IMR-90 (cell line): ENCODE measurements around the gene GRM8. TPM values are rescaled to one million over a fixed set of nuclear protein-coding genes. Genes with fewer than 3 reads are reported as not detected.
"Not testable (repeated sequence)": the region's sequence is repeated elsewhere in the genome, so short reads cannot be mapped to it uniquely, and the experiment has no call there.

Experiments
- ATAC-seq: fragments of 200-7000 bp; cut with Tn5 transposase; 2 replicates; pipeline ENCODE4 v1.9.1; 2020; ENCODE audit warnings: low read depth, mild to moderate bottlenecking, moderate library complexity
- BruUV-seq: library from RNA; stranded (reverse); fragments of 400-500 nt; replicated peaks from 2 replicates; lab custom pipeline; 2021; lab: Mats Ljungman, UMichigan
- CTCF ChIA-PET: fragments of 300-600 bp; formaldehyde crosslinking; extraction: SDS; loops from one replicate; lab custom pipeline; 2021; ENCODE audit warnings: antibody characterized with exemption; lab: Yijun Ruan, JAX
- POLR2A ChIA-PET: fragments of 300-600 bp; sonication (Branson Sonifier 250); formaldehyde crosslinking; loops from one replicate; lab custom pipeline; 2022; ENCODE audit warnings: antibody characterized with exemption; ENCODE audit not compliant: unreplicated experiment; lab: Charles Lee
- DNase-seq: peaks from one replicate; pipeline ENCODE4 v3.0.0; 2013
- H2AFZ ChIP-seq: replicated peaks from 2 replicates; pipeline ENCODE3; 2013; ENCODE audit warnings: low read length, mild to moderate bottlenecking; ENCODE audit not compliant: poor library complexity
- H2AK5ac ChIP-seq: 2 replicates; pipeline ENCODE4 v1.6.1; 2013; ENCODE audit warnings: low read depth, low read length, inconsistent platforms
- H2AK9ac ChIP-seq: replicated peaks from 2 replicates; pipeline ENCODE3; 2013; ENCODE audit warnings: mild to moderate bottlenecking, low read depth, low read length, moderate library complexity; ENCODE audit not compliant: poor library complexity
- H2BK120ac ChIP-seq: 2 replicates; pipeline ENCODE4 v1.6.1; 2013; ENCODE audit warnings: low read depth, low read length, inconsistent platforms
- H2BK15ac ChIP-seq: 3 replicates; pipeline ENCODE4 v1.6.1; 2013; ENCODE audit warnings: low read depth, low read length, inconsistent platforms
- H2BK20ac ChIP-seq: 2 replicates; pipeline ENCODE4 v1.6.1; 2013; ENCODE audit warnings: low read depth, mild to moderate bottlenecking, inconsistent platforms, low read length, moderate library complexity
- H2BK5ac ChIP-seq: 2 replicates; pipeline ENCODE4 v1.6.1; 2013; ENCODE audit warnings: mild to moderate bottlenecking, low read depth, low read length, inconsistent platforms; ENCODE audit not compliant: poor library complexity, severe bottlenecking
- H3K14ac ChIP-seq: replicated peaks from 2 replicates; pipeline ENCODE4 v1.6.1; 2013; ENCODE audit warnings: low read depth, low read length, inconsistent platforms
- H3K18ac ChIP-seq: 2 replicates; pipeline ENCODE4 v1.6.1; 2013; ENCODE audit warnings: low read depth, low read length, control low read depth
- H3K23ac ChIP-seq: 2 replicates; pipeline ENCODE4 v1.6.1; 2013; ENCODE audit warnings: low read depth, low read length, inconsistent platforms
- H3K27ac ChIP-seq: 2 replicates; pipeline ENCODE4 v1.5.1; 2013; ENCODE audit warnings: mild to moderate bottlenecking, control low read depth, low read length; ENCODE audit not compliant: insufficient read depth
- H3K27me3 ChIP-seq: 2 replicates; pipeline ENCODE4 v1.6.1; 2013; ENCODE audit warnings: low read length; ENCODE audit not compliant: control insufficient read depth, insufficient read depth
- H3K36me3 ChIP-seq: 2 replicates; pipeline ENCODE4 v1.6.1; 2013; ENCODE audit warnings: low read length, mixed read lengths; ENCODE audit not compliant: control insufficient read depth, insufficient read depth
- H3K4ac ChIP-seq: 2 replicates; pipeline ENCODE4 v1.6.1; 2013; ENCODE audit warnings: low read depth, low read length, inconsistent platforms
- H3K4me1 ChIP-seq: 2 replicates; pipeline ENCODE4 v1.6.1; 2013; ENCODE audit warnings: low read length, mixed read lengths; ENCODE audit not compliant: control insufficient read depth, insufficient read depth
- H3K4me2 ChIP-seq: 2 replicates; pipeline ENCODE4 v1.6.1; 2013; ENCODE audit warnings: low read depth, mild to moderate bottlenecking, control low read depth, low read length, moderate library complexity
- H3K4me3 ChIP-seq: 2 replicates; pipeline ENCODE4 v1.5.1; 2013; ENCODE audit warnings: low read depth, mild to moderate bottlenecking, control low read depth, low read length, moderate library complexity; ENCODE audit not compliant: insufficient read depth
- H3K56ac ChIP-seq: 2 replicates; pipeline ENCODE4 v1.6.1; 2013; ENCODE audit warnings: low read length, inconsistent platforms; ENCODE audit not compliant: insufficient read depth; ENCODE audit errors: extremely low read depth
- H3K79me1 ChIP-seq, 2 experiments: 2 replicates each; pipeline ENCODE4 v1.6.1; 2013; ENCODE audit warnings: low read length in 2 of 2, inconsistent platforms in 1 of 2, low read depth in 1 of 2
- H3K9ac ChIP-seq: 2 replicates; pipeline ENCODE4 v1.6.1; 2013; ENCODE audit warnings: low read depth, low read length, control low read depth
- H3K9me1 ChIP-seq: 2 replicates; pipeline ENCODE4 v1.6.1; 2013; ENCODE audit warnings: low read length, inconsistent platforms; ENCODE audit not compliant: insufficient read depth
- H3K9me3 ChIP-seq: 2 replicates; pipeline ENCODE4 v1.6.1; 2013; ENCODE audit warnings: low read length; ENCODE audit not compliant: control insufficient read depth, insufficient read depth
- H4K20me1 ChIP-seq: 2 replicates; pipeline ENCODE4 v1.6.1; 2013; ENCODE audit warnings: low read length, inconsistent platforms; ENCODE audit not compliant: insufficient read depth
- H4K5ac ChIP-seq: 2 replicates; pipeline ENCODE4 v1.6.1; 2013; ENCODE audit warnings: mild to moderate bottlenecking, low read depth, low read length, control low read depth
- H4K8ac ChIP-seq, 2 experiments: 2 replicates each; pipeline ENCODE4 v1.6.1; 2013; ENCODE audit warnings: low read depth in 2 of 2, low read length in 2 of 2, control low read depth in 1 of 2, inconsistent platforms in 1 of 2
- H4K91ac ChIP-seq: 2 replicates; pipeline ENCODE4 v1.6.1; 2013; ENCODE audit warnings: low read depth, low read length, inconsistent platforms; ENCODE audit not compliant: insufficient read depth
- WGBS, 2 experiments: methylation state at CpG; one replicate each; pipeline versions ENCODE4 v1.1.5 to v1.1.7; 2013; ENCODE audit warnings: missing lambda C conversion rate in 2 of 2; ENCODE audit not compliant: insufficient read length in 1 of 2; ENCODE audit errors: extremely low coverage in 2 of 2; 5-methylcytosine and 5-hydroxymethylcytosine counted together
- dilution Hi-C: fragments of 300-500 bp; cut with HindIII; formaldehyde crosslinking; loops from one replicate; pipeline ENCODE4 v1.14.3; 2018; ENCODE audit warnings: low sequenced_read_pairs; ENCODE audit not compliant: unreplicated experiment
- in situ Hi-C: fragments of 300-500 bp; cut with MboI; formaldehyde crosslinking; loops from 3 replicates; pipeline ENCODE4 v1.14.3; 2019; ENCODE audit warnings: low sequenced_read_pairs, inconsistent platforms, mixed read lengths
- intact Hi-C: fragments of 100-400 bp; cut with micrococcal nuclease; formaldehyde crosslinking; loops from 2 replicates; pipeline ENCODE4 v1.10.0; 2022
- polyA plus RNA-seq, 3 experiments: library from polyadenylated mRNA; depleted of rRNA; stranded (reverse); fragments of >200 nt; gene quantifications; 2 replicates each; pipeline ENCODE4 v1.2.3, GENCODE V29; 2012; ENCODE audit warnings: low replicate concordance in 1 of 3
- total RNA-seq: library from RNA; depleted of rRNA; stranded (reverse); fragments of >200 nt; gene quantifications from 2 replicates; pipeline ENCODE4 v1.2.3, GENCODE V29; 2012
- TF ChIP-seq, protein P1 (sequence below): fragments of 150-350 bp; IDR thresholded peaks from 2 replicates; pipeline ENCODE4 v1.6.1; 2017; ENCODE audit warnings: mild to moderate bottlenecking, antibody characterized with exemption, low read length, low read depth

GRM8 gene
- total and polyA plus RNA-seq, 2 of the 4 experiments (the other 2 are of a cell fraction) = not detected

DNA sequence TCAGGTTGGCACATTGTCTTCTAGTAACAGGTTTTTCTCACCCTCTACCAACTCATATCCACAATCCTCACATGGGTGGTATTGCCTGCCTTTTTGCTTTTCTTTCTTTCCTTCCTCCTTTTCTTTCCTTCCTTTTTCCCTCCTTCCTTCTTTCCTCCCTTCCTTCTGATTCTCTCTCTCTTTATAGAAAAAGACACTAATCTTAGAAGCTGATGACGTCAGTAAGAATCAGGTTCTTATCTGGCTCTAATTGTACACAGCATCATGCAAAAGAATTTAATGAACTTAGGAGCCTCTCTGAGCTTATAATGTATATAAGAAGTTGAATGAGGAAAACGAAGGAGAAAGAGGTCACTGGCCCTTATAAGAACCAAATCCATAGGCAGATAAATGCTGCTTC, 328.3 kb downstream of the GRM8 start:
- H3K79me1 ChIP-seq = no peaks in the 10 kb centered on the region
- peaks cover 2% of the 10 kb centered on the region; the same call in 1 of the 2 replicates for H3K9me3 ChIP-seq
- CTCF ChIA-PET = no interaction called here
- H3K27ac ChIP-seq = no peak overlapping the region
- H2BK20ac ChIP-seq = no peak overlapping the region
- no peak overlapping the region for H3K23ac ChIP-seq
- H2AFZ ChIP-seq = no peak overlapping the region
- H3K9me1 ChIP-seq = no peaks in the 10 kb centered on the region
- H3K4ac ChIP-seq = no peak overlapping the region
- WGBS, 2 experiments = no CpG with 5 or more reads among the region's 2 CpGs
- H3K36me3 ChIP-seq = no peaks in the 10 kb centered on the region
- no peak overlapping the region for H4K91ac ChIP-seq
- H3K4me2 ChIP-seq = no peak overlapping the region
- H3K27me3 ChIP-seq = no peaks in the 10 kb centered on the region
- no peak overlapping the region for H2AK9ac ChIP-seq
- H4K20me1 ChIP-seq = no peaks in the 10 kb centered on the region
- H3K9ac ChIP-seq = no peak overlapping the region
- H3K4me3 ChIP-seq = no peak overlapping the region
- H4K8ac ChIP-seq = no peak overlapping the region
- TF ChIP-seq, protein P1, sequence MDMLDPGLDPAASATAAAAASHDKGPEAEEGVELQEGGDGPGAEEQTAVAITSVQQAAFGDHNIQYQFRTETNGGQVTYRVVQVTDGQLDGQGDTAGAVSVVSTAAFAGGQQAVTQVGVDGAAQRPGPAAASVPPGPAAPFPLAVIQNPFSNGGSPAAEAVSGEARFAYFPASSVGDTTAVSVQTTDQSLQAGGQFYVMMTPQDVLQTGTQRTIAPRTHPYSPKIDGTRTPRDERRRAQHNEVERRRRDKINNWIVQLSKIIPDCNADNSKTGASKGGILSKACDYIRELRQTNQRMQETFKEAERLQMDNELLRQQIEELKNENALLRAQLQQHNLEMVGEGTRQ = no peak
- POLR2A ChIA-PET = no interaction called here
- H2BK120ac ChIP-seq = no peak overlapping the region
- H2AK5ac ChIP-seq = no peak overlapping the region
- no peak overlapping the region for H3K18ac ChIP-seq
- in situ Hi-C loops = no loop called here
- H3K14ac ChIP-seq = no peak overlapping the region
- H2BK15ac ChIP-seq = no peak overlapping the region
- dilution Hi-C loops = no loop called here
- no peak for DNase-seq
- no peak overlapping the region for H3K56ac ChIP-seq
- BruUV-seq = no TSS peak
- H3K4me1 ChIP-seq = no peaks in the 10 kb centered on the region
- H4K5ac ChIP-seq = no peak overlapping the region
- no peak for ATAC-seq
- H2BK5ac ChIP-seq = no peak overlapping the region
- intact Hi-C loops = no loop called here

DNA sequence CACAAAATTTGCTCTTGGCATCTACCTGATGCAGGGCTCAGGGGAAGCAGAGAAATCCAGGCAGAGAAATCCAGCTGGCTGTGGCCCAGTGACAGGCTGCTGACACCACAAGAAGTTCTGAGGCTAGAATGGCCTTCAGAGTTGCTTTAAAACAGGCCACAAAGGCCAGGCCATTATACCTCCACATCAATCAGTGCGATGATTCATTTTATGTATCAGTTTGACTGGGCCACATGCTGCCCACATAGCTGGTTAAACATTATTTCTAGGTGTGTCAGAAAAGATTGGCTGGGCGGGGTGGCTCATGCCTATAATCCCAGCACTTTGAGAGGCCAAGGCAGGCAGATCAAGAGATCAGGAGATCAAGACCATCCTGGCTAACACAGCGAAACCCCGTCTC, 341.1 kb downstream of the GRM8 start:
- CTCF ChIA-PET, ATAC-seq, H2BK120ac ChIP-seq: not testable (repeated sequence)

More for the DNA sequence above, 341.1 kb downstream of the GRM8 start:
- H3K14ac ChIP-seq, H3K4ac ChIP-seq, H3K79me1 ChIP-seq, H4K5ac ChIP-seq, H3K9me1 ChIP-seq, H4K8ac ChIP-seq, H3K4me3 ChIP-seq, H2AK9ac ChIP-seq, H2BK15ac ChIP-seq, DNase-seq, H3K4me1 ChIP-seq, POLR2A ChIA-PET, H2AFZ ChIP-seq, H2AK5ac ChIP-seq, H2BK20ac ChIP-seq, H3K4me2 ChIP-seq, H3K36me3 ChIP-seq, intact Hi-C loops, in situ Hi-C loops, H2BK5ac ChIP-seq, BruUV-seq, H3K27me3 ChIP-seq, H4K91ac ChIP-seq, dilution Hi-C loops, H3K56ac ChIP-seq, H3K9me3 ChIP-seq, H3K27ac ChIP-seq, H4K20me1 ChIP-seq, H3K9ac ChIP-seq, H3K18ac ChIP-seq, H3K23ac ChIP-seq: not testable (repeated sequence)
- WGBS, 2 experiments = no CpG with 5 or more reads among the region's 4 CpGs
